Endothelial cell of hepatic sinusoid (primary cell): ENCODE results near the gene EIPR1.

ENCODE experiments used
- in situ Hi-C: cut with HindIII; loops from 2 replicates; pipeline ENCODE4 v1.10.0; 2017; ENCODE audit warnings: low sequenced_read_pairs

The EIPR1 gene

DNA sequence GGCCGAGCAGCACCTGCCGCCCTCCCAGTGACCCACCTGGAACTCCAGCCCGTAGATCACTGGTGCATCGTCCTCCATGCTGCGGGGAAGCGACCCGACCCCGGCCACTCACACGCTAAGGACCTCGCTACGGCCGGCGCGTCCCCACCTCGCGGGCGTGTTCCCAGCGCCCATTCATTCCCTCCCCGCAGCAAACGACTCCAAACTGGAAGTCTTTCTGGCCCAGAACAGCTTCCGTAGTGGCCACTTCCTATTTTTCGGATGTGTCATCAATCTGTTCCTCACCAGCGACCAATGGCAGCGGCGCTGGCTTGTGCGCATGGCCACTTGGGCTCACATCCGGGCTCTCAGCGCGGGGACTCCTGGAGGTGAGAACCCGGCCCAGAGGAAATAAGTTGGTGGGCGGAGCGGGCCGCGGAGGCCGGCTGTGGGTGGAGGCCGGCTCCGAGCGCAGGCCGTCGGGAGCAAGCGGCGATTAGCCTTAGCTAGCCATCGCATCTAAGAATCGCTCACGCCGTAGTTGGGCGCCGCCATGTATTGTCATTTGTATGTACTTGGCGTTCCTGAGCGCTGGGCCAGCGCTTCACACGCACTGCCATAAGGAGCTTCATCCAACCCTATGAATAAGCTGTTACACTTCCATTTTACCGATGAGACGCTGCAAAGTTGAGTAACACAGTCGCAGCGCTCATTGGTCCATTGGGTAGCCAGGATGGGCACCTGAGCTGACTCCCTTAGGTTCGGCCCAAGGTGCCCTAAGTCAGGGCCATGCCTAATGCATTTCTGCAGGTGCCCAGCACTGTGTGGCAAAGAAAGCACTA lies at the start of gene EIPR1:
Gene EIPR1, minus strand, starts transcription at position 207 of the 821 bp plus-strand sequence. Its CDS starts 129 bp downstream, at position 78.
- in situ Hi-C loops, result no loop called here

DNA sequence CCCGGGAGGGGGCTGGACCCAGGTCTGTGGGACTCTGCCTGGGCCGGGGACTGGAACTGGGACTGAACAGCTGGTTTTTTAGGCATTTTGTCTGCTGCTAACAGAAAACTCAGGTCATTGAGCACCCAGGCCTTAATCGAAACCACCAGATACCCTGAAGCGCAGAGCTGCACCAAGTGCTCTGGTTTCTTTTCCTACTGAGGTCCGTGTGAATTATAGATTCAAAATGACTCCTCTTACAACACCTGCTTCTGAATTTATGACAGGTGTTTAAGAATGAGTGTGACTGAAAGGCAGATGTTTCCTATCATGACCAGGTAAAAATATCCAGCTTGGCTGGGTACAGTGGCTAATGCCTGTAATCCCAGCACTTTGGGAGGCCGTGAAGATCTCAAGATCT lies 49.7 kb upstream of the EIPR1 start:
- in situ Hi-C loops, result no loop called here

DNA sequence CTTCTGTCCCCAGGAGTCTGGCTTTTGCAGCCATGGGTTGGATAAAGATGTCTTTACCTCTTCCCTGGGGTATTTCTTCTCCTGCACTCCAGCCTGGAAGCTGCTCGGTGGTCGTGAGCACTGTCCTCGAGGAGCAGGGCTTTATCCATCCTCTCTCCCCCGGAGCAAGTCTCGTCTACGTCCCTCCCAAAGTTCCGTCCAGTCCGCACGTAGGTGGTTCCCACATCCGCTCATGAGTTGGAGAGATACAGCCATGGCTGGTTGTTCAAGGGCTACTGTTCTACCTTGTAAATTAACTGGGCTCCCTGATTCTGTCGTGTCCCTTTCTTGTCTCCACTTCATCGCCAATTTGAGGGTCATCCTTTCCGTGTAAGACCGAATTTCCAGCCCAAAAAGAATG lies 49.0 kb upstream of the EIPR1 start:
- in situ Hi-C loops, result no loop called here

DNA sequence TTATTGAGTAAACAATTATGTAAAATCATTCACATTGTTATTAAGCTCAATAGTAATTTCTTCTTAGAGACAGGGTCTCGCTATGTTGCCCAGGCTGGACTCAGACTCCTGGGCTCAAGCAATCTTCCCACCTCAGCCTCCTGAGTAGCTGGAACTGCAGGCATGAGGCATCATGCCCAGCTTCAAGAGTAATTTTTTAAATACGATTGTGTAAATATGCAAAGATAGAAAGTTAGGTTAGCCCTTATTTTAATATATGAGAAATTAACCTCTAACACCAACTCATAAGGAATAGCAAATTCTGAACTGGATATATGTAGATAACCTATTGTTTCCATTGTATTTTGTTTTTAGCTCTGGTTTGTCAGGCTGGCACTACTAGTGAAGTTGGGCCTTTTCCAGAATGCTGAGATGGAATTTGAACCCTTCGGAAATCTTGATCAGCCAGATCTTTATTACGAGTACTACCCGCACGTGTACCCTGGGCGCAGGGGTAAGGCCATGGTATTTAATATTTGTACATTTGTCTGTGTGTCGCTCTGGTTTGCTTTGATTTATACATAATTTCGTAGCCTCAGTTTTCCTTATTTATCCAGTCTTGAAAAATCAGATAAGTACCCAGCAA lies 46.7 kb upstream of the EIPR1 start:
- in situ Hi-C loops, result no loop called here

DNA sequence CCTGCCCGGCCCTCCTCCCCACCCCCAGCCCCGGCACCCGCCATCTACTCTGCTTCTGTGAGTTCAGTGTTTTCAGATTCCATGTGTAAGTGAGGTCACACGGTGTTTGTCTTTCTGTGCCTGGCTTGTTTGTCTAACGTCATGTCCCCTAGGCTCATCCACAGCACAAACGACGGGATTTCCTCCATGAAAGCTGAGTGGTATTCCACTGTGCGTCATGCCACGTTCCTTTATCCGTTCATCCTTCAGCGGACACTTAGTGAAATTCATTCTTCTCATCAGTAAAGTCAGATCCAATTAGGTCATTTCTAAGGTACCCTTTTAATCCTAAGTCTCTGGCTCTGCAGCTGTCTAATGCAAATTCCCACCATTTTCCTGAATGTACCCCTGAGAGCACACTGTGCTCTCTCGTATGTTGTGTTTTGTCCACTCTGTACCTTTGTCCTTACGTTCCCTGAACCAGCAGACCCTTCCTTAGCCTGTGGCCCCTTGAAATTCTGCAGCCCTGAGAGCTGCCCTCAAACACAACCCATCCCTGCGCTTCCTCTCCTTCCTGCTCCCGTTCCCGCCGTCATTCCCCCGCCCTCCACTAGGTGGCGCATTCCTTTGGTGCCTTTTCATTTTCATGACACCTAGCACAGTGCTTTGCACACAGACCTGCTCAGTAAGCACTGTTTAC lies 46.0 kb upstream of the EIPR1 start:
- in situ Hi-C loops, result no loop called here

DNA sequence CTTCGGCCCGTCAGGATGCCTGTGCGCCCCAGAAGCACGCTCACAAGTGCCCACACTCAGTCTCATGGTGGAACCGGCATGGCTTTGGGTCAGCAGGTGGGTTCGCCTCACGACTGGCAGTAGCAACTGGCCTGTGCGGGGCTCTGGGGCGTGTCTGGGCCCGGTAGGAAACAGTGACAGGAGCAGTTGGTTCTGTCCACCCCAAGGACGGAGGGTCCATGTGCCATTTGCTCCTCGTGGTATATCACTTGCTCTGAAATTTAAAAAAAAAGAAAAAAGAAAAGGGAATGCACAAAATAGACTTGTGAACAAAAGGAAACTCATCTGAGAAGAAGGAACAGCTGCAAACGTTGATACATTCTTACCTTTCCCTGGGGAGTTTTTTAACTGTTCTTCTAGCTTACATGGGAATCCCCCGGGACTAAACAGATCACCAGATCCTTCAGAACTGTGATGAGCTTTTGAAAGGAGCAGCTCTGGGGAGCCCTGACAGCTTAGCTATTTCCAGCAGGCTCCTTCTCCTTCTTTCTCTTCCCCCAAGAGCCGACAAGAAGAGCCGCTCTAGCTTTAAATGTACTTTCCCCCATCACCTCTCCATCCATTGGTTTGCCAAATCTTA lies 44.7 kb upstream of the EIPR1 start:
- in situ Hi-C loops, result no loop called here

DNA sequence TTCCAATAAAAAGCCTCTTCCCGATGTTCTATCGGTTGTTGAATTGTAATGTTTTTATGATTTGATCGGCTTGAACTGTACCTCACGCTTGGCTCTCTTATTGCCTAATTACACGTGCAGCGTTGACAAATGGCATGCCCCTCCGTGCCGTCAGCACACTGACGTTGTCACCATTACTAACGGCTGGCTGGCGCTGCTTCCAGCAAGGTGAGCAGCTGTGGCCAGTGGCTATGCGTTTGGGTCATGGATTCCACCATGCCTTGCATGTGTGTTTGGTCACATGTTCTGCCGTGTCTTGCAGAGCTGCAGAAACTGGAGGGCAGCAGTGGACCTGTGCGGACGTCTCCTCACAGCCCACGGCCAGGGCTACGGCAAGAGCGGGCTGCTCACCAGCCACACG lies 44.0 kb upstream of the EIPR1 start:
- in situ Hi-C loops, result no loop called here

DNA sequence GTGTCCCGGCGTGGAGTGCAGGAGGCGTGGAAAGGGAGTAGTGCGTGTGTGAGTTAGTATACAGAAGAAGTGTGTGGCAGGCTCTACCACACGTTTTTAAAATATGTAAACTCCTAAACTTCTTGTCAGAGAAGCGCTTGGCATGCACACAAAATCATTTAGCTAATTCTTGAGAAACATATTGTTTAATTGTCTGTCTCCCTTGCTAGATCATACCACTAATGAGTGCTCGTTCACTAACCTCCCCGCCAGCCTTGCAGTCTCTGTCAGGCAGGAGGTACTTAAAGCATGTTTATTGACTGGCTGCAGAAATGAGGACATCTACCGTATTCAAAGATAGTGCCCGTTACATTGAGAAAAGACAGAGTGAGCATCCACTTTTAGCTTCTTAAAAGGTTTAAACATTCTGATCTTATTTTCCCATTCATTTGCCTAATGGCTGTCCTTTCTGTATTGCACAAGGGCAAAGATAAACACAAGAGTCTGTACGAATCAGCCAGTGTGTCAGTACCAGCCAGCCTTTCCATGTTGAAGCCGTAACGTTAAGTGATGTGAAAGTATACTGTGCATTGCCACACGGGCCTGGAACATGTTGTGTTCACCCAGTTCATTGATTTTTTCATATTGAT lies 43.3 kb upstream of the EIPR1 start:
- in situ Hi-C loops, result no loop called here

DNA sequence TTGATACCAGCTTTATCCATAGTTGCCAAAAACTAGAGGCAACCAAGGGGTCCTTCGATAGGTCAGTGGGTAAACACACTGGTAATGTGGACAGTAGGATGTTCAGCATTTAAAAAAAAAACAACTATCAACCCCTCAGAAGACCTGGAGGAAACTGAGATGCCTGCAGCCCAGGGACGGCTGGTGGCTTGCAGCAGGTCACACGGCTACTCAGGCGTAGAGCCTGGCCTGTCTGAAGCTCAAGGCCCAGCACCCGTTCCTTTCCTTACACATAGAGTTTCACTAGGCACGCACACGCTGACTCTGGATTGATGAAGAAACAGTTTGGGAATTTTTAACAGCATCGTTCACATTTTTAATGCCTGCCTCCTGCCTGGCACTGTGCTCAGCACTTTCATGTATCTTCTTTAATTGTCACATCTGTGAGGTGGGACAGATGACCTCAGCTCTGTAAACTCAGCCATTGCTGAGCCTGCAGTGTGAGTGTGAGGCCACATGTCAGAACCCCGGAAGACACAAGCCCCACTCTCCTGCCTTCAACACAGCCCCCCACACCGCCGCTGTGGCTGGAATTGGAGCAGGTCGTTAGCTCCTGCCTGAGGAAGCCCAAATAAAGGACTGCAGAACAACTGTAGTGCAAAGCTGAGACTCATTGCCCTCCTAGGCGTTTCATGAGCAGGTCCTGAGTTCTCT lies 42.6 kb upstream of the EIPR1 start:
- in situ Hi-C loops, result no loop called here

DNA sequence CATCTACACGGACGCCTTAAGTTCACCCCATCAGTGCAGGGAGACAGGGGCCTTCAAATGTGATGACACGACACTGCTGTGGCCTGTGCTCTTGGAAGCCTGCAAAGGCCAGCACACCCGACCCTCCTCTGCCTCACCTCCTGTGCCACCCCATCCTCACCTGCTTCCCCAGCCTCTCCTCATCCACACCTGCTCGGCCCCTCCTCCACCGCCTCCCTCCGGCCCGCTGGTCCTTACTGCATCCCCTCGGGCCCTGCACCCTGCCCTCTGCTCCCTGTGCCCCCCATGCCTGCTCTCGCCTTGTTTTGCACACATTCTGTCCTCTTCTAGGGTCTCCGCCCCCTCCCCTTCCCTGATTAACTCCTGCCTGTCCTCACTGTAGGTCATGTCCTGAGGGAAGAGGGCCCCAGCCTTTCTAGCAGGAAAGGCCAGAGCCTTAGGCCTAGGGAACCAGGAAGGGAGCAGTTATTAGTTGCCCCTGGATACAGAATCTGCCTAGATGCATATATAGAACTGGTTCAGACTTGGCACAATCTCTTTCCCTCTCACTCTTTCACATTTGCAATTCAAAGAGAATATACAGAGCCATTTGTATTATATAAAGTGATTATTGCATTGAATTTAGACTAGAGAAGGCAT lies 41.3 kb upstream of the EIPR1 start:
- in situ Hi-C loops, result no loop called here

DNA sequence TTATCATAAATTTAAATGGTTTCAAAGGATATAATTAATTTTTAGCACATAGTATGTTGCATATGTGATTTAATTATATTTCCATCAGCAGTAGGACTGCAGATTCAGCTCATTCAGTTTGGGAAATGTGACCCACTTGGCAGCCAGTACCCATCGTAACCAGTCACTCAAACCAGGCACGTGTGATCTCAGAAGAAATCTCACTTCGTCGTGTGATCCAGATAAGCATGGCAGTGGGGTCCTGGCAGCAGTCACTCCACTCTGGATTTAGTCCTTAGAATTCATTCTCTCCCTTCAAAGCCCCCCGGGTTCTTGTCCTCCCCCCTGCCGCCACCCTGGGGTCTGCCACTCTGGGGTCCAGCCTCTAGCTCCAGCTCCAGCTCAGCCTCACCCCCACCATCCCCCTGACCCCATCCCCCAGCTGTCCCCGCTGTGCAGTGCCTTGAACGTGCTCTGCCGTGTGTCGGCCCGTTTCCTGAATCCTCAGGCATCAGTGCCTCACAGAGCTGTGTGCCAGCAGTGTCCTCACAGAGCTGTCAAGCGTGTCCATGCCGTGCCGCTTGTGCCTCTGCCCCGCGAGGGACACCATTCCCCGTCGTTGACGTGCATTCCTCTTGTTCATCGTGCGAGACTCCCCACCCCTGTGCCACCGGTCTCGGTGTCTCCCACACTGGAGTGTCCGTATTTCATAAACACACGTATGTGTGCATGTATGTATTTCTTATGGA lies 36.7 kb upstream of the EIPR1 start:
- in situ Hi-C loops, result no loop called here

DNA sequence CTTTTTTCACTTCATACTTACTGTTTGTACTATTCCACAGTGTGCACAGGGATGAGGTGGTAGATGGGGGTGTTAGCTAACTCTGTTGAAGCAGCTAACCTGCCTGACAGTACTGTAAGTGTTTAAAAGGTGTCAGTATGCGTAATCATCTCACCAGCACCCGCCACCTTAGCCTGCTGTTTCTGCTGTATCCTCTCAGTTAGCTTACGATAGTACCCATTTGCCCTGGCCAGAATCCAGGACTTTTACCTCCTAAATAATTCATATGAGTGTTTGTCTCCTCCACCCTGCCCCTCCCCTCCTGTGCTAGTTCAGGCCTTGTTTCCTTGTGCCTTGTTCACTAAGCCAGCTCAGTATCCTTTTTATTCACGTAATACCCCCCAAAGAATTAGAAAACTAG lies 36.1 kb upstream of the EIPR1 start:
- in situ Hi-C loops, result no loop called here

DNA sequence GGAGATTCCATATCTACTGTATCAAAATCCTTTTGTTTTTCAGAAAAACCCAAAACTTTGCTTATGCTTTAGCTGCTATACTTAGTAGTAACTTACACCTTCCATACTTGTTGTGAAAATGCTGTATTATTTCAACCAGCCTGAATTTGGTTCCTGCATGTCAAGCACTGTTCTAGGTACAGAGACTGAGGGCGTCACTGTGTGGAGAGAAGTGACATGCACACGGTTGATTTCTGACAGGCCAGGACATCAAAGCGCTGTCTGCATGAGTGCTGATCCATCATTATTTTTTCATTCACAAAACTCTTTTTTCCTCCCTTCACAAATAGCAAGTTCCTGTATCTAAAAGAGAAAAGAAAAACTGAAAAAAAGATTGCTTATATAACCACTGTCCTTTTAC lies 33.5 kb upstream of the EIPR1 start:
- in situ Hi-C loops, result no loop called here

DNA sequence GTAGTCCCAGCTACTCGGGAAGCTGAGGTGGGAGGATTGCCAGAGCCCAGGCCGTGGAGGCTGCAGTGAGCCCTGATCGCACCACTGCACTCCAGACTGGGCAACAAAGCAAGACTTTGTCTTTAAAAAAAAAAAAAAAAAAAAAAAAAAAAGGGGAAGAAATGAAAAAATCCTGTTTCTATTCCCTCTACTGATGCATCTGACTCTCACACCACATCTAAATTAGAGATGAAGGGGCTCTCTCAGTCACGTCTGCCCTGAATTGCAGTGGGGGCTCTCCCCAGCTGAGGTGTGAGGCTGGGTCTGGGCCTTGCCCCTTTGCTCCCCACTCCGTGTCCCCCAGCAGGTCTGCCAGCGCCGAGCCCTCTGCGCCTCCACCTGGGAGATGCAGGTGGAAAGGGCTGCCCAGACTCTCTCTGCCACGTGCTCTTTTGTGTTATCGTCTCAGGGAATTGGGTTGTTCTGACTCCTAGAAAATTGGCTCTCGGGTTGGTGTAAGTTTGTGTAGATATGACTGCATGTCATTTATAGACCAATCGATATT lies 32.1 kb upstream of the EIPR1 start:
- in situ Hi-C loops, result no loop called here

DNA sequence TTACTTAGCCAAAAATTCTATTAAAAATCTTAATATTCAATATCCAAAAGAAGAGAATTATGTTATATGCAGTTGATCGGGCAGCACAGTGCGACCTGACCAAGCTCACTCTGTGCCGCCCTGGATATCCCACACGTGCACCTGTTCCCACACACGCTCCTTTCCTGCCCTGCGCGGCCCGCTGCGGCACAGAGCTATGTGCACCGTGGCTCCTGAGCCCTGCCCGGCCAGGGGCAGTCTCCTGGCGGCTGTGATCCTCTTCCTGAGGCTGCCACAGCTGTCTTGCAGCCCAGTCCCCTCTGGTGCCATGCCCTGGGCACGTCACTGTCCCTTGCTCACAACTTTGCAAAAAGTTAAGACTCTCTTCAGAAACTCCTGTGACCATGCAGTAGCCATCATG lies 31.2 kb upstream of the EIPR1 start:
- in situ Hi-C loops, result no loop called here

DNA sequence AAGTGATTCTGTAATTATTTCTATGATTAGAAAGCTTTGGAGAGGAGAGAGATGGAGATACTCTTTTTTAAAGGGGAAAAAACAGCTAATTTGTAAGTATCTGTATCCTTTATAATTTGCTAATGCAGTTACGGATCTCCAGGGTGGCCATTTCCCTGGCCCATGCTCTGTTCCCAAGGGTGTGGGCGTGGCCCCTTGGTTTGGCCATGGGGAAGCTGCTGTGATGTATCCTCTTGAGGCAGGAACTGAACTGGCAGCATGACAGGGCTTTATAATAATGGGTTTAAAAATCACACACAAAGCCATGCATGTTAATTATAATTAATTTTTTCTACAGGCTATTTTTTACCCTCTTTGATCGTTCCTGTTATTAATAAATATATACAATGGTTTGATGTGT lies 28.9 kb upstream of the EIPR1 start:
- in situ Hi-C loops, result no loop called here

DNA sequence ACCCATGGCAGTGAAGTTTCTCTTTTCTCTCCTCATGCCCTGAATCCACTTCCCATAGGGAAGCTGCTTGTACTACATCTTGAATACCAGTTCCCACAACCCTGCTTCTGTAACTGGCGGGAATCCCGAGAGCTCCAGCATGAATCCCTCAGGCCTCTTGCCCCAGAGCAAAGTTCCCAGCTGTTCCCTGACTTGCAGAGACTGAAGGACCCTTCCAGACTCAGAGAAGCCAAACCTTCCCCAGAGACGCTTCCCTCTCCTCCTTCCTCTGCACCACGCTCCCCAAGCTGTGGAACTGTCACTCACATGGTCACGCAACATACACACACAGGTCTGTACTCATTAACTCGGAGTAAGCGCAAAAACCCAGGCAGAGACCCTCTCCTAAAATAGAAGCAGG lies 28.3 kb upstream of the EIPR1 start:
- in situ Hi-C loops, result no loop called here

DNA sequence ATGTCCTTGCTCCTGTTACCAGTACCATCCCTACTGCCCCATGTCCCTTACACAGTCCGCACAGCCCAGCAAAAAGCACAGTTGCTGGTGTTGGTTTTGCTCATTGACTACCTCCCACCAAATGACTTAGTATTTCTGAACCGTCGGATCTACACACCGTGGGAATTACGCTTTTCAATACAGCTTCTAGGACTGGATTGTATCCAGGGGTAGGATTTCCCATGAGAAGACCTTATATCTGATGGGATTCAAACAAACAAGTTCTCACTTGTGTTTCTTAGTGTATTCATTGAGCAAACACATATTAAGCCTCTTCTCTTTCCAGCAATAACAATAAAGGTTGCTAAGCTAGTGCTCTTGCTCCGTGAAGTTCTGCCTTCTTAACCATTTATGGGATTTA lies 27.7 kb upstream of the EIPR1 start:
- in situ Hi-C loops, result no loop called here

DNA sequence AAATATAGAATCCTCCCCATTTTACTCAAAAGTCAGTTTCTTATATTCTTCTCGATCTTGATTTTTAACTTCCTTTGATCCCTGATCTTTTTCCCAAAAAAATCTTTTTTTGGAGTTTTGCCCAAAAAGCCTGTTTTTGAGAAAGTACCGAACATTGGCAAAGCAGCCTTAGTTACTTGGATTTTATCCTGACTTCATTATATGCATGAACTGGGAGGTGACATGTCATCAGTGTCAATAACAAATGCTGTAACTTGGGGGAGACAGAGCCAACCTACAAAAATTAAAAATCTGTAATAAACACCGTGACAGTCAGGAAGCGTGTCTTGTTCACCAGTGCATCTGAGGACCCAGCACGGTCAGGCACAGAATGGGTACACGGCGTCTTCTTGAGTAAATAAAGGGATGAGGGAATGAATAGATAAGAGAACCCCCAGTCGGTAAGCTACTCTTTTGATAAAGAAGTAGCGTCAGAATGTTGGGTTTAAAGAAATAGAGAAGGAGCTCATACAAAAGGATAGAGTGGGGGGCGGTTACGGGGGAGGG lies 26.8 kb upstream of the EIPR1 start:
- in situ Hi-C loops, result no loop called here
